SK-N-SH treated with all-trans-retinoic acid at 6 μM for 48 hours (cell line): ENCODE data around the gene YPEL1.

Experiments
- ARNTL ChIP-seq: fragments of 450-650 bp; formaldehyde crosslinking; IDR thresholded peaks from 2 replicates; pipeline ENCODE4 v1.5.0; 2020; ENCODE audit warnings: low read depth, mild to moderate bottlenecking, moderate library complexity, borderline replicate concordance
- BACH2 ChIP-seq: fragments of 250-450 bp; sonication (Bioruptor Pico); IDR thresholded peaks from 2 replicates; pipeline ENCODE4 v1.9.0; 2021; ENCODE audit warnings: mild to moderate bottlenecking, borderline replicate concordance
- PATZ1 ChIP-seq: fragments of 250-450 bp; sonication (Bioruptor Pico); IDR thresholded peaks from 2 replicates; pipeline ENCODE4 v1.8.0; 2020; ENCODE audit warnings: mild to moderate bottlenecking, moderate library complexity, borderline replicate concordance
- ZFP30 ChIP-seq: fragments of 450-650 bp; formaldehyde crosslinking; IDR thresholded peaks from 2 replicates; pipeline ENCODE4 v1.5.0; 2022; ENCODE audit warnings: mild to moderate bottlenecking, moderate library complexity
- ZNF70 ChIP-seq: fragments of 450-650 bp; formaldehyde crosslinking; IDR thresholded peaks from 2 replicates; pipeline ENCODE4 v1.5.0; 2020; ENCODE audit warnings: mild to moderate bottlenecking, moderate library complexity

GRCh38 chr22:21739828-21740377 is 4.3 kb upstream of the YPEL1 start:
- TF ChIP-seq BACH2 (CRISPR knock-in tag) (no peak), ARNTL (CRISPR knock-in tag) (no peak), ZFP30 (no peak), ZNF70 (CRISPR knock-in tag) (no peak), PATZ1 (CRISPR knock-in tag) (no peak)
